ENCODE measurements around the gene ASCL3.
A peak's percentile ranks its signal among the peaks of the same experiment; 100 is the strongest.
"Not testable (repeated sequence)": the region's sequence is repeated elsewhere in the genome, so short reads cannot be mapped to it uniquely, and the experiment has no call there.

ASCL3 gene

GRCh38 chr11:8980485-8980884, 37.7 kb upstream of the ASCL3 start:
- no peak for DNase-seq (ENCODE audit: low read depth in 1 of 2, low spot score in 1 of 2)
- Histone ChIP-seq H3K27me3 (ENCODE audit: insufficient read depth, poor library complexity, severe bottlenecking) (no peaks in the 10 kb centered on the region), H3K4me3 (replicated peaks; ENCODE audit: insufficient read depth, low read length) (no peak overlapping the region), H3K27ac (replicated peaks) (no peak overlapping the region)
- no peak for TF ChIP-seq REST (IDR thresholded peaks at IDR 0.05; ENCODE audit: insufficient replicate concordance, low read depth)
- no peak for TF ChIP-seq POLR2AphosphoS5 (IDR thresholded peaks at IDR 0.05; ENCODE audit: low read depth)
- TF ChIP-seq SPI1 (IDR thresholded peaks at IDR 0.05; ENCODE audit: borderline replicate concordance, low read depth) = no peak
- no peak for TF ChIP-seq GABPA (IDR thresholded peaks at IDR 0.05; ENCODE audit: low read depth)
- TF ChIP-seq CTCF (IDR thresholded peaks at IDR 0.05; ENCODE audit: insufficient read depth, low read length) = no peak

DNA sequence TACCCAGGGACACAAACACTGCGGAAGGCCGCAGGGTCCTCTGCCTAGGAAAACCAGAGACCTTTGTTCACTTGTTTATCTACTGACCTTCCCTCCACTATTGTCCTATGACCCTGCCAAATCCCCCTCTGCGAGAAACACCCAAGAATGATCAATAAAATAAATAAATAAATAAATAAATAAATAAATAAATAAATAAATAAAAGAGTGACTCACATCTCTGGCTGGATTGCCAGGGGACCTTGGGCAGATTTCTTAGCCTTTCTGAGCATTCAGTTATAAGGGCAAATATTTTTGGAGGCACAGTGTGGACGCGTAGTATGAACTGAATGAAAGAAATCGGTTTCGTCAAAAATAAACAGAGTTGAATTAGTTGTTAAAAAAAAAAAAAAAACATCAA, 36.5 kb upstream of the ASCL3 start:
- not testable (repeated sequence) for H3K27me3 ChIP-seq (ENCODE audit: insufficient read depth, poor library complexity, severe bottlenecking); DNase-seq (ENCODE audit: low read depth in 1 of 2, low spot score in 1 of 2); H3K4me3 ChIP-seq (replicated peaks; ENCODE audit: insufficient read depth, low read length); H3K27ac ChIP-seq (replicated peaks)

- peak in 1 of 2 experiments; percentile 59 for DNase-seq (ENCODE audit: low read depth in 1 of 2, low spot score in 1 of 2)
- H3K27ac ChIP-seq (replicated peaks) = no peak overlapping the region
- no peaks in the 10 kb centered on the region for H3K27me3 ChIP-seq (ENCODE audit: insufficient read depth, poor library complexity, severe bottlenecking)
- TF ChIP-seq SPI1 (IDR thresholded peaks at IDR 0.05; ENCODE audit: borderline replicate concordance, low read depth) = peak; percentile 79; the same call in 1 of the 2 replicates
- no peak for TF ChIP-seq GABPA (IDR thresholded peaks at IDR 0.05; ENCODE audit: low read depth)
- no peak for TF ChIP-seq REST (IDR thresholded peaks at IDR 0.05; ENCODE audit: insufficient replicate concordance, low read depth)
- no peak overlapping the region for H3K4me3 ChIP-seq (replicated peaks; ENCODE audit: insufficient read depth, low read length)
Observed at GRCh38 chr11:8973121-8973520, 30.3 kb upstream of the ASCL3 start.

DNA sequence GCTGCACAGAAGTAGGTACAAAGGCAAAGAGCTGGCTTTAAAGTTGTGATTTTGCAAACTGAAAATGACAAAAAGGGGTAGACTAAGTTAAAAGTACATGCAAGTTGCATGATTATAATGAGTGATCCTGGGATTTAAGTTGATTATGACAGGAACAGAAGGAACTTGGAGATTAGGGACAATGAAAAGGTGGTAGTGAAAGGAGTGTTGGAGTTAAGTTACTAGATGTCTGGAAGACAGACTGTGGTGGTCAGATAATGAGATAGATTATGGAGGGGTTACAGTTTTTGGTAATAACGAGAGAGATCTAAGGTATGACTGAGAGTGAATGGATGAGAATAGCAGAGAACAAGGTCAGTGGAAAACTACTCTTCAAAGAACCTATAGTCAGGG, 29.1 kb upstream of the ASCL3 start:
- H3K4me3 ChIP-seq (replicated peaks; ENCODE audit: insufficient read depth, low read length) = no peak overlapping the region
- H3K27me3 ChIP-seq (ENCODE audit: insufficient read depth, poor library complexity, severe bottlenecking) = no peaks in the 10 kb centered on the region
- no peak overlapping the region for H3K27ac ChIP-seq (replicated peaks)
- DNase-seq (ENCODE audit: low read depth in 1 of 2, low spot score in 1 of 2) = no peak
- TF ChIP-seq REST (IDR thresholded peaks at IDR 0.05; ENCODE audit: insufficient replicate concordance, low read depth) = no peak
- no peak for TF ChIP-seq SPI1 (IDR thresholded peaks at IDR 0.05; ENCODE audit: borderline replicate concordance, low read depth)
- TF ChIP-seq GABPA (IDR thresholded peaks at IDR 0.05; ENCODE audit: low read depth) = no peak
- no peak for TF ChIP-seq POLR2AphosphoS5 (IDR thresholded peaks at IDR 0.05; ENCODE audit: low read depth)
- TF ChIP-seq CTCF (IDR thresholded peaks at IDR 0.05; ENCODE audit: insufficient read depth, low read length) = no peak
